Renal pelvis (tissue), 4 donors: Measurements from ENCODE around the gene RABGAP1. TPM values are rescaled to one million over a fixed set of nuclear protein-coding genes. Genes with fewer than 3 reads are reported as not detected.

Source experiments
- DNase-seq: peaks from one replicate; pipeline ENCODE4 v3.0.0-alpha.2; 2013
- polyA plus RNA-seq, 3 donors: library from polyadenylated mRNA; unstranded; fragments of 120-200 nt; gene quantifications; one replicate each; pipeline ENCODE4 v1.2.1, GENCODE V29; 2013; ENCODE audit not compliant: insufficient read length in 3 of 3

Gene RABGAP1
- polyA plus RNA-seq, 3 donors: 55.3 to 74.8 (median 67.2) TPM

GRCh38 chr9:123150708-123151503 is 210.1 kb downstream of the RABGAP1 start:
- DNase-seq: no peak

Other genes starting within 250 kb of the RABGAP1 start
- not detected for gene OR1L4, start 217.0 kb upstream of the RABGAP1 start, polyA plus RNA-seq
- gene OR1L6, start 198.7 kb upstream of the RABGAP1 start, polyA plus RNA-seq: not detected
- not detected for gene OR5C1, start 152.1 kb upstream of the RABGAP1 start, polyA plus RNA-seq
- gene OR1K1, start 140.9 kb upstream of the RABGAP1 start, polyA plus RNA-seq: not detected
- gene PDCL, start 112.4 kb upstream of the RABGAP1 start, polyA plus RNA-seq: 10 to 100 TPM; 32.7 to 32.9 (median 32.9) TPM
- 10 to 100 TPM; 42.6 to 56.6 (median 46.9) TPM for gene RC3H2, start 35.7 kb upstream of the RABGAP1 start, polyA plus RNA-seq
- gene ZBTB6, start 27.7 kb upstream of the RABGAP1 start, polyA plus RNA-seq: 10 to 100 TPM; 12.2 to 13.6 (median 13.6) TPM
- gene ZBTB26, start 9.5 kb upstream of the RABGAP1 start, polyA plus RNA-seq: 10 to 100 TPM; 18.6 to 20.3 (median 20.0) TPM
- under 1 TPM; 0.25 to 0.73 (median 0.47) TPM for gene GPR21, start 92.6 kb downstream of the RABGAP1 start, polyA plus RNA-seq